Amniotic stem cell (primary cell): ENCODE data around the gene TMA16.
"Not testable (repeated sequence)": the region's sequence is repeated elsewhere in the genome, so short reads cannot be mapped to it uniquely, and the experiment has no call there.

Source experiments
- DNase-seq: peaks from one replicate; lab custom pipeline; 2025; lab: John Stamatoyannopoulos, UW

TMA16 gene

DNA sequence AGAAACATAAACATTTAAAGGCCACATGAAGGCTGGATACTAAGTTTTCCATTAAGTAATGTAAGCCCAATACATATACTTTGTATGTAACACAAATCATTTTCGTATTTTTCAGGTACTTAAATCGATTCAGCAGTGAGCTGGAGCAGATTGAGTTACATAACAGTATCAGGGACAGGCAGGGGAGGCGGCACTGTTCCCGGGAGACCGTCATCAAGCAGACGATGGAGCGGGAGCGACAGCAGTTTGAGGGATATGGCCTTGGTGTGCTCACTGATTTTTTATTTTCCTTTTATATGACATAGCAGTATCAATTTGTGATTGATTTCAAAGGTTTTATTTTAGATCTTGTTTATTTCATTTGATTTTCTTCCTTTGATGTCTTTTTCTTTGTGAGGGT lies 20.7 kb downstream of the TMA16 start:
- no peak for DNase-seq

DNA sequence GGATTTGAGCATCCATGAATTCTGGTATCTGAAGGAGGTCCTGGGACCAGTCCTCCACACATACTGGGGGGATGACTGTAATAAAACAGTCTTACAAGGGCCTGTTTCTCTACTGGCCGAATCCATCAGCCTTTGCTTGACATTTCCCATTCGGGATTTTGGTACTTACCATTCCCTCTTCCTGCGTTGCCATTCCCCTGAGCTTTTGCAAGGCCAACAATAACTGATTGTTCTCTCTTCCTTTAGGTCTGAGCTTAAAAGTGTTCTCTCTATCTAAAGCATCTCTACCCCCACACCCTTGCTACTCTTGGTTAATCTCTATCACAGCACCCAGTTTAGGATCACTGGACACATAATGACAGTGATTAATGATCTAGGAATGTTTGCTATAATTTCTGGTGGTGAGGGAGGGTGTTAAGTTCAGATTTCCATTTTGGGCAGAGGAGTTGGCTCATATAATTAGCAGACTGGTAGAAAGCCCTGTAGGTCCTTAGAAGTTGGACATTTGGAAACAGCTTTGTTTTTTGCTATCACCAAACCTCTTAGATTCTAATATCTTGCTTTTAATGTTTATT lies 29.4 kb downstream of the TMA16 start:
- DNase-seq, result no peak

DNA sequence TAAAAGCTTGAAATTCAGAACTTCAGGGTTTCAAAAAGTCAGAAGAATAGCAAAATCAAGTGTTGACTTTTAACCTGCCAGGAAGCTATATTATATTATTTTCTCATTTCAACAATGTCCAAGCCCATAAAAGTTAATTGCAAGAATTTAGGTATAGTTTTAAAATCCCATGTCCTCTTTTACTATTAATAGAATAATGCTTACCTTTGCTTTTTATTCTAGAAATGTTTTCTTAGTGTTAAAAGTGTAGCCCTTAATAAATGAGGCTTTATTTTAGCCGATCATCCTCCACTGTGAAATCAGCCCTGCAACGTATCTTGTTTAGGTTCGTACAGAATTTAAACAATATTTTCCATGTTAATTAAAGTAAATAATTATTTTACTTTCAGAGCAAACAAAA lies 31.5 kb downstream of the TMA16 start:
- no peak for DNase-seq

DNA sequence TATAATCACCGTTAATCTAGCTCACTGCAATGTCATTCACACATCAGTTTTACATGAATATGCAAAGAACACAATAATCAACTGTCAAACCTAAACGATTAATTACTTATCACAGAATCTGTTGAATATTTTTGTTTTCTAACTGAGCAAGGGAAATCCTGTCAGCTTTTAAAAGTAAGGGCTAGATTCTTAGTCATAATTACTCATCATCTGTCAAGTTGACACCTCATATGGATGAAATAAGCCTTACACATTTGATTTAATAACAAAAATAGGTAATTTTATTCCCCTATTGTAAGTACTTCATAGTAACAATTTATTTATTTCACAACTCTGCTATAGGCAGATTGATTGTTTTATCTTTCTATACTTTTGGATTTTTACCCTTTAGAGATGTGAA lies 32.7 kb downstream of the TMA16 start:
- no peak for DNase-seq

DNA sequence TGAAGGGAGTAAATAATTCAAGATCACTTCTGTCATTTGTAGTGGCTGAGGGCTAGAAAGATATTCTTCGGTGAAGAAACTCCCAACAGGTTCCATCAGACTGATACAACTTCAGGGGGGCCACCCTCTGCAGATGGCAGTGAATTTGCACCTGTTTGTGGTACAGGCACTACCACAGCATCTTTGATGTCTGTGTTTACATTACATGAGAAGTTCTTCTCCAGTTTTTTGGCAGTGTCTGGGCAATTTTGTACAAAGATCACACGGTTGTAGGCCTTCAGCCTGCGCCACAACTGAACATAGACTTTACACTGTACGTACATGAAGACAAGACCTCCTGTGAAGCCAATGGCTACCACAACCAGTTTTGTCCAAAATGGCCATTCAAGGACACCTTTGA lies 34.2 kb downstream of the TMA16 start:
- no peak for DNase-seq

DNA sequence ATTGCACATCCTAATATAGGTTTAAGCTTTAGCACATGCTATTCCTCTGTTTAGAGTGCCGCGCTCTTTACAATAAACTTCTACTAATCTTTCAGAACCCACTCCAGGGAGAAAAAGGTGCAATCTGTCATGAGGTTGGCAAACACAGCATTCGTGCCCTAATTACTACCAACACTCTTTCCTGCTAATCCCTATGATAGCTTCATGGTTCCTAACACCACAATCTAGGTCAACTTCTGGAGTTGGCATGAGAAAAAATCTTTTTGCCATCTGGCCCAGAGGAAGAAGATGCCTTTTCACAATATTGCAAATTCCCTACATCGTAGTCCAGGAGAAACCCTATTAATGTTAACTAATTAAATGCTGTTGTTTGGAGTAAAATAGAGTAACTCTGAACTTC lies 39.6 kb downstream of the TMA16 start:
- DNase-seq, result no peak

DNA sequence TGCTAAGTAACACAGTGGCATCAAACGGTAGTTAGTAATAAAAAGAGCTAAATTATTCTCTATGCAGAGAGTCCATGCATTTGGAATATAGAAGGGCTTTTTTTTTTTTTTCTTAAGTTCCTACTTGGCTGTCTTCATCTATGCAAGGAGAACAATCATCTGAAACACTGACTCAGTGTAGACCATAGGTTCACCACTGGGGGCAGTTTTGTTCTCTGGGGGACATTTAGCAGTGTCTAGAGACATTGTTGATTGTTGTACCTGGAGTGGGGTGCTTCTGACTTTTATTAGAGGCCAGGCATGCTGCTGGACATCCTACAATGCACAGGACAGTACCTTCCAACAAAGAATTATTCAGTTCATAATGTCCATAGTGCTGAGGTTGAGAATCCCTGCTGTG lies 41.2 kb downstream of the TMA16 start:
- no peak for DNase-seq

DNA sequence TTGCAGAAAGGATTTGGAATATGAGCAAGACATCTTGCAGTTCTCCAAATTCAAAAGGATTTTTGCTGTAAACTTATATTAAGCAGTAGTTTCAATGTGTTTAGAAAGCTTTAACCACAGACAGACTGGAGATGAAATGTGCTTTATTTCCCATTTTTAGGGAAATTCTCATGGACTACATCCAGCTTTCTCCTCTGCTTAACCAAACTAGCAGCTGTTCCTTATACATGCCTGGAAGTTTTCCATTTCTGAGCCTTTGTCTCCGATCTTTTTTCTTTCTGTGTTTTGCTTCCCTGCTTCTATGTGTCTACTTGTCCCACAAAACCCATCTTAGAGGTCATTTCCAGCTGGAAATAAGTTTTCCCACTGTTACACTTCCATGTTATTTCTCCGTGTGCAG lies 41.6 kb downstream of the TMA16 start:
- DNase-seq, result no peak

DNA sequence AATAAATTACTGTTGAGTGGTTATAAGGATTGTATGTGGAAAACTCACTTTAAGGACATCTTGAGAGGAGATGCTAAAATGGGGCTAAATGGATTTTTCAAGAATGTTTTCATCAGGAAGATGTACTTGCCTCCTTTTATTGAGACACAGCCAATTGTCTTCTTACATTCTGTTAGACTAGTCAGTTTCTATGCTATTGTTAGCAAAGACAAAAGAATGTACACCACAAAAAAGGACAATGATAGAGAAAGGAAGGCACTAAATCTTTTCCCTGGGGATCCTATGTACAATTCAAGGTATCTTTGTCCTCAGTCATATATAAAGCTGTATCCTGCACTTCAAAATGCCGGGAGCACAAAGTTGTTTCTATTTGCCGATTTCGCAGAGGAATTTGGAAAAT lies 42.6 kb downstream of the TMA16 start:
- no peak for DNase-seq

DNA sequence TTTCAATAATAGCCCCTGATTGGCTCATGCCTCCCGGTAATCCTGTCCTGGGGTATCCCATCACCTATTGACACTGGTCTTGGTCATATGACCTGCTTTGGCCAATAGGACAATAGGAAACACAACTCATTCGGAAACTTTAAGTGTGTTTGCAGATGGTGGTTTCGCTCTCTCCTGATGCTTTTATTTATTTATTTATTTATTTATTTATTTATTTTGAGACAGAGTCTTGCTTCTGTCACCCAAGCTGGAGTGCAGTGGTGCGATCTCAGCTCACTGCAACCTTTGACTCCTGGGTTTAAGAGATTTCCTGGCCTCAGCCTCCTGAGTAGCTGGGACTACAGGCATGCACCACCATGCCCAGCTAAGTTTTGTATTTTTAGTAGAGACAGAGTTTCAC lies 44.3 kb downstream of the TMA16 start:
- DNase-seq, result not testable (repeated sequence)

DNA sequence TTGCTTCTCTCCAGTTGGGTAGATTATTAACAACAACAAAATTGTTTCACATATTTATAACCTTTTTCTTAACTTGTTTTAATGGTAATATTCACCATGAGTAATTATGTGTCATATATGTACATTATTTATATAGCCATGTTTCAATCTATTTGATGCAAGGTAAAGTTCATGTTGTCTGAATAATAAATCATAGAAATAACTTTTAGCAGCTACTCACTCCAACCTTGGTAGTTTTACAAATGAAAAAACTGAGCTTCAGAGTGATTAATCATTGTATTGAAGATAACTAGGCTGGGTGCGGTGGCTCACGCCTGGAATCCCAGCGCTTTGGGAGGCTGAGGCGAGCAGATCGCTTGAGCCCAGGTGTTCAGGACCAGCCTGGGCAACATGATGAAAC lies 46.0 kb downstream of the TMA16 start:
- no peak for DNase-seq

DNA sequence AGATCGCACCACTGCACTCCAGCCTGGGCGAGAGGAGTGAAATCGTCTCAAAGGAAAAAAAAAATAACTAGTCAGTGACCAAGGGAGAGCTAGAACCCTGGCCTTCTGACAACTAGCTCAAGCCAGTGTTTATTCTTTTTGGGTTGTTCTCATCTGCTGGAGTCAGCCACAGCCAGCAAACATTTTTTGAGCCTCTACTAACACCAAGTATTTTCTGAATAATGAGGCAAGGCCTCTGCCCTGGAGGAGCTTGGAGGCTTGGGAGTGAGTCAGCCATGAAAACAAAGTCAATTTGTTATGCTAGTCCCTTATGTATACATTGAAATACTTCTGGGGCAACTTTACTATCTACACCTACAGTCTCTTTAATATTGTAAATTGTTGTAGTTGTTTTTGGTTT lies 46.5 kb downstream of the TMA16 start:
- DNase-seq, result peak; percentile 49

DNA sequence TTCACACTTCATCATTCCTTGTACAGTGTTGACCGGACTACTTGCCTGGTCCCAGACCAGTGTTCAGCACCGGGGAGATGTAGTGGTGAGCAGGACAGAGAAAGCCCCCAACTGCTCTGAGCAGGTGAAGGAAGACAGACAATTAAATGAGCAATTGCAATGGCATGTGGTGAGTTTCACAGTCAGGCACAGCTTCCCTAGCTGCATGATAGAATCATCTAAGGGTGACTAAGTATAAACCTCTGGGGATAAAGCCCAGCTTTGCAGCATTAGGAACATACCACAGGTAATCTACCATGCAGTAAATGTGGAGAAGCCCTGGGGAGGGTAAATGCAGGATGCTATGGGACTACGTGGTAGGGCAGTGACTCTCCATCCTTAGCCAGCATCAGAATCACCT lies 47.8 kb downstream of the TMA16 start:
- peak; percentile 20 for DNase-seq

DNA sequence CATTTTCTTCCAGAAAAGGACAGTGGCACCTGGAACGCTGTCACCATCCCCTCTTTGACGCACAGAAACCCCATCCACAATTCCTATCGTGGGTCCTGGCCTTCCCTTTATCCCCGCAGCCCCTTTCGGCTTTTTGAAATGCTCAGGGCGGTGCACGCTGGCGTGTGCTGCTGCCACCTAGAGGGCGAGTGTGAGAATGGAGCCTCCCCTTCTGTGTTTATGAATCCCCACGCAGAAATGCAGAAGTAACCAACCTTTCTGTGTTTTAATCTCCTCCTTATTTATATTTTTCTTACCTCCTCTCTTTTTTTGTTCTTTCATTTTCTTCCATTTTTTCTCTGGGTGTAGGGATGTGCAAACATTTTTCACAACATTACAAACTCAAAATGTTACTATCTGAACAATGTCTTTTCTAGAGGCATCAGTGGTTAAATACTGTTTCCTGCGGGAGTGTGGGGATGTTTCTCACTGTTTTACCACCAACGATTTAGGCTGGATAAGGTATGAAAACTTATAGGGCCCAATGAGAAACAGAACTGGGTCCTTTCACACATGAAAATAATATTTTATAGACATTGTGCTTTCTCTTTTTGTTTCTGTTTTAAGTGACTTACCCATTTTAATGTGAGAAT lies 50.0 kb downstream of the TMA16 start:
- DNase-seq, result peak; percentile 35

DNA sequence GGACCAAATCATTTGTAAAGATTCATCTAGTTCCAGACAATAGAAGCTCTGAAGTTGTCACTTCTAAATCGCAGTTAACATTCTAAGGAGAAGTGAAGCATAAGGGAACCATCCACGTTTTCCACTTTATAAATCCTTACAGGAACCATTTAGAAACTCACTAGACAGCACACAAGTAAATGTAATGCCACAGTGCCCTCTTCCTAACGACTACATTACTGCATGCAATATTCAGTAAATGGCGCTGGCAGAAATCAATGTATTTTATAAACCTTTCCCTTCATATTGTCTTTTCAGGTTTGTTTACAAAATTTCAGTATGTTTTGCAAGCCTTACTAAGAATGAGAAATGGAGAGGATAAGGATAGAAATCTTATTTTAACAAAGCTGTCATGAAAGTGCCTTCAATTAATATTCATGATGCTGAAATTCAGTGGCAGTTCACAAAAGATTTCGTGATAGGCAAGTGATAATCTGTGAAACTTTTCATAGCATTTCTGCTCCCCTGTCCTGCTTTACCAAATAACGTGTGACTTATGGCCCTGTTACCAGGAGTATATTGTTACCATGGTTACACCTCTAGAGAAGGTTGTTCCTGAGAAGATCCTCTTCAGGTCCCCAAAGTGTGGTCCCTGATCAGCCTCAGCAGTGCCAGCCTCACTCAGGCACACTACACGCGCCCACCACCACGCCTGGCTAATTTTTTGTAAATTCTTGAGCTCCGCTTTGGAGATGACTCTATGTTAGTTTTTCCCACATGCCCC lies 54.2 kb downstream of the TMA16 start:
- peak; percentile 58 for DNase-seq

DNA sequence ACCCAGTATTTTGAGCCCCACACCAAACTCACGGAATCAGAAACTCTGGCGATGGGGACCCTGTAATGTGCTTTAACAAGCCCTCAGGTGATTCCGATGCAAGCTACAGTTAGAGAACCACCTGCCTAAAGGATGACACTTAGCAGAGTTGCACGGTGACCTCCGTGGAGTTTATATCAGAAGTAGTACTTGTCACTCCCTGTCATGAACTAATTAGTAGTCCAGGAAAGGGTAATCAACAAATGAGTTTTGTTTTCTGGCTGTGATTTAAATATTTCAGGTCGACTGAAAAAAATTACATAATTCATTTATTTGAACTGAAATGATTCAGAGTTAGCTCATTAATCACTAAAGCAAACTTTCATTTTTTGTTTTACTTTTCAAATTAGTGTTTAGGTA lies 56.4 kb downstream of the TMA16 start:
- no peak for DNase-seq

DNA sequence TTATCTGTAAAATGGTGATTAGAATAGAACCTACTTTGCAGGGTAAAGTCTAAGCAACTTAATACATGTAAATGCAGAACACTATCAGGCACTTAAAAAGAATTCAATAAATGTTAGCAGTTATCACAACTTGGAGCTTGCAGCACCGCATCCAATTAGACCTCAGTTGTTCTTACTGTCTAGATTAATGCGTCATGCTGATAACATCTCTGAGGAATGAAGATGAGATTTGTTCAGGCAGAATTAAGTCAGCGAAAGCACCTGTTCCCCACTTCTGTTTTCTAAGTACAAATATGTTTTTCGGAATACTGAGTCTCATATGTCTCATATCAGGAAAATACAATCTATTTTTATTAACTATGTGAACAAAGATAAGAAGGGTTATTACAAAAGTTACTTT lies 58.7 kb downstream of the TMA16 start:
- no peak for DNase-seq

DNA sequence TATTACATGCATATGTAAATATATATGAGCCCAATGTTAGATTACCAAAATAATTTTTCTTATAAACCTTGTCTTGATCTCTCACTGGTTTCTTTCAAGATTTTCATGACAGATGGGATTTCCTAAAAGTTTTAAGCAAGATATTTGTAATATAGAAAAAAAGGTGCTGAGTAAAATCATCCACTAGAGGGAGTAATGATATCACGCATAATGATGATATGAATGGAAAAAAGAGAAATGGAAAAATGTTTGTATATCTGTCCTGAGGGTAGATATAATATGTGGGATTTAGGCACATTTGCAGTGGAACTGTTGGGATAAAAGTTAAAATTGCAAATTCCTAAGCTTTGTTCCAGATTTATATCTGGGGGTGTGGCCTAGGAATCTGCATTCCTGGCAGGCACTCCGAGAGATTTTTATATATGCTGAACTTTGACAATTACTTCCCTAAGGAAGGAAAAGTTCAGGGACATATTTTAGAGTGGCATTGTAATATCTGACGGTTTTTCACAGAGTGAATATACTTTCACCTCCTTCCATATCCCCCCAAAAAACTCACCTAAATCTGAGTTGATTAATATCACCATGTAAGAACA lies 60.5 kb downstream of the TMA16 start:
- peak; percentile 8 for DNase-seq

DNA sequence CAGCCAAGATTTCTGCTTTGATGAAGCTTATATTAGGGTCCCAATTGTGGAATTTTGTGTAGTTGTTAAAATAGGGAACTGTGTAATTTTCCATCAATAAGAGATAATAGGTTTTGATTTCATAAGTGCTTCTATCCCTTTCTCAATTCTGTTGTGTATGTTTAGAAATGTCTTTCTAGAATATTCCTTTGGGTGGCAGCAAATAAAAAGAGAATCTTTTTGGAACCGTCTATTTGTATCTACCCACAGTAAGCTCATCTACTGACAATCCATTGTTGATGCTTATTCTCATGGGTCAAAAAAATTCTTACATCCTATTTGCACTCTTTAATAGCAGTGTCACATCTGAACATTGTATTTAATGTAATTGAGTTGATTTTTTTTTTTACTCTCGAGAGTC lies 61.7 kb downstream of the TMA16 start:
- no peak for DNase-seq

DNA sequence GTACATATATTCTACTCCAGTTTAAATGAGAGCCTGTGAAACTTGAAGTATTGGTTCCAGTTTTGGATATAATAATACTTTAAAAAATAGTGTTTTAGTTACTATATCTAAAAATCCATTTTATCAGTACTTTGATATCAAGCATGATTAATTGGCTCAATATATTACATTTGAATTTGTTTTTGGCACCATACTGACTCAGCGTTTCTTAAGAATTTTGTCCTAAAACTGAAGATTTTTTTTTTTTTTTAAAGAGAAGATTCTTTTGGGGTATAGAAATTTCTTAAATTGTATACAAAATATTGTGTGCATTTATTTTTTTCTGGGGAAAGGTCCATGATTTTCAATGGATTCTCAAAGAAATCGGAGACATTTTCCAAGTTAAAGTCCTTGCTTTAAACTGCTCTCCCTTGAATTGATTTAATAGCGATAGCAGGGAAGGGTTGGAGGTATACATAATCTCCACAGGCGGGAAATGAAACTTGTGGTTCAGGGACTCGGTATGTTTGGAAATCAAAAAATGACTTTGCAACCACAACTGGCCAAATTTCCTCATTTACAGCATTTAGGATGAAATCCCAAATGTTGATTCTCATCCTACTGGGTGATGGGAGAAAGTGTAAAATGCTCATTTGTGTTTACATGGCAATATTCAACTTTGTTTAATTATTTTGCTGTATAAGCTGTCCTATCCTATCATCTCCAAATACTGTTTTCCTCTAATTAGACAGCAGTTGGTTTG lies 62.3 kb downstream of the TMA16 start:
- no peak for DNase-seq

DNA sequence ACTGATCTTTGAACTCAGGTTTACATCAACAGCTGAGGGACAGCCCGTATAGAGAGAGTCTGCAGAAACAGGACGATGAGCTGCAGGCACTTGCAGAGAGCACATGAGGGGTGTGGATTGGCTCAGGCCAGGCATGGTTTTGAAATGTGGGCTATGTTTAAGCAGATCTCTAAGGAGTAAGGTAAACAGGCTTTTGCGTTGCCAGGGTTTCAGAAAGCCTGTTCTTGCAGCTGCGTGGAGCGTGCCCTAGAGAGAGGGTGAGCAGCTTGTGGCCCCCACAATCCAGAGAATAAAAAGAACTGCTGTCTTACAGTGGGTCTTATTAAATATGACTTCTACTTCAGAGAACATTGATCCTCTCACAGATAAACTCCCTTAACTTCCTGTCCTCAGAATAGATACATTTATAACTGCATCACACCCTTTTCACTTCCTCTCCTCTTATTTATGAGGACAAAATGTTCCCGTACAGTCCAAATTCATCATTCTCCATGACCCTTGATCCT lies 64.1 kb downstream of the TMA16 start:
- no peak for DNase-seq

DNA sequence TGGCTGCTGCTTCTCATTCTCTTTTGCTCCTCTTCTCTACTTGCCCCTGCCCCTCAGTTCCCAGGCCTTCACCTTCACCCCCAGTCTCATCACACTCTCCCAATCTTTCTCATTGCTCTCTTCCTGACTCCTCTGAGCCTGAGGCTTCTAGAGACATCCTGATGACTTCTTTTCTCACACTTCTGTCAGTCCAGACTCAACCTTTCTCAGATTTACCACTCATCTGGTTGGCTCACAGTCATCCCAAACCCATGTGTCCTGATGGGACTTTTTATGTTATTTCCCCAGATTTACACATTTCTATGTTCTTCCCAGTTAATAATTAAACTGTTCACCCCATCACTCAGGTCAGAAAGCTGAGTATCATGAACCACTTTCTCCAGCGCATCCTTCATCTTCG lies 68.0 kb downstream of the TMA16 start:
- no peak for DNase-seq
